Activated CD4-positive, CD25-positive, alpha-beta regulatory T cell treated with anti-CD3 and anti-CD28 coated beads, Interleukin-2, amount 50 U/mL, for 24 hours (primary cell): ENCODE measurements around the gene RHOC.
A peak's percentile ranks its signal among the peaks of the same experiment; 100 is the strongest.

Experiments used
- ATAC-seq, 2 donors: fragments of 150-1000 bp; cut with Tn5 transposase; one replicate each; pipeline ENCODE4 v1.10.0; 2021; ENCODE audit warnings: mild to moderate bottlenecking in 1 of 2, moderate library complexity in 1 of 2

RHOC gene

DNA sequence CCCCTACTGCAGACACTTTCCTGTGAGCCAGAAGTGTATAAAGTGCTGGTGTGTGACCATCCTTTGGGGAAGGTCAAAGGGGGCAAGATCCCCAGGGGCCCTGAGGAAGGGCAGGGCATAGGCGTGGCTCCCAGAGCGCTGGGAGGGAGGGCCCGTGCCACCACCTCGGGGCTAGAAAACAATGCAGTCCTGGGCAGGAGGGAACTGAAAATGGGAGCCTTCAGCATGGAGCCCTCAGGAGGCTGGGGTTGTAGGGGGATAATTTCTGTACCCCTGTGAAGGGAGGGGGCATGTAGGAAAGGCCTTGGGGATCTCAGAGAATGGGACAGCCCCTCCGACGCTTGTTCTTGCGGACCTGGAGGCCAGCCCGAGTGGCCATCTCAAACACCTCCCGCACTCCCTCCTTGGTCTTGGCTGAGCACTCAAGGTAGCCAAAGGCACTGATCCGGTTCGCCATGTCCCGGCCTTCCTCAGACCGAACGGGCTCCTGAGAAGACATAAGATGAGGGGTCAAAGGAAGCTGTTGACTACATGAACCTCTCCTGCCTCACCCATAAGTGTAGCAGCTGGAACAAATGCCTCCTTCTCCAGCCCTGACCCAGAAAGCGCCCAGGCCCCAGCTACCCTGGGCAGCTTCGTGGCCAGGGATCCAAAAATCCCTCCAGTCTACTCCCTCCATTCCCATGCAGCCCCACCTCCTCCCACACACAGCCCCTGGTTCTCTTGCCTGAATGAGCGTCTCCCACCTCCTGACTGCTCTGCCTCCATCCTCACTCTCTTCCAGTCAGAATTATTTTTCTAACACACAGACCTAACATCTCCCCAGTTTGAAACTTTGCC, 5.5 kb downstream of the RHOC start:
- ATAC-seq: no peak

DNA sequence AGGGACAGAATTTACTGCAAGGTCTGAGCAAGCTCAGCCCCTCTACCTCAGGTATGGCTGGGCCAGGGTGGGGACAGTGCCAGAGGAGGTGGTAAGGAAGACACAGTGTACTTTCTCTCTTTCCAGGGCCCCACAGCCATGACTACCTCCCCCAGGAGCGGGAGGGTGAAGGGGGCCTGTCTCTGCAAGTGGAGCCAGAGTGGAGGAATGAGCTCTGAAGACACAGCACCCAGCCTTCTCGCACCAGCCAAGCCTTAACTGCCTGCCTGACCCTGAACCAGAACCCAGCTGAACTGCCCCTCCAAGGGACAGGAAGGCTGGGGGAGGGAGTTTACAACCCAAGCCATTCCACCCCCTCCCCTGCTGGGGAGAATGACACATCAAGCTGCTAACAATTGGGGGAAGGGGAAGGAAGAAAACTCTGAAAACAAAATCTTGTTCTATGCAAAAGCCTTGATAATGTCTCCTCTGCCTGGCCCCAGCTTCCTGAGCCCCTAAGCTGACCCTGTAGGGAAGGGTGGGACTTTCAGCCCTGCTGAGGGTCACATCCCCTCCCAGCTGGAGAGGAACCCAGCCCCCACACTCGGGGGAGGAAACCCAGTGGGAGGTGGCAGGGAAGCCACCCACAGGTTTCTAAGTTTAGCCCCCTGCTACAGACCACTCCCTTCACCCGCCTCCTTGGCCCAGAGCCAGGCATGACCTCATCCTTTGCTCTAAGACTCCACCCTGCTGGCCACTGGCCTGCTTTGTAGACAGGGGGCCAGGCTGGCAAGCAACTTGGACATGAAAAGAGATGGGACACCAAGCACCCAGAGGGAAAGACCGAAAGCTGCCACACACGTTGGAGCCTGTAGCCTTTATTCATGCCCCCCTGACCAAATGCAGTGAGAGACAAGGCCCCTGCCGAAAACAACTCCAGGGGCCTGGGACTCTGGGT, 6.4 kb downstream of the RHOC start:
- ATAC-seq: peak in 1 of 2 donors; percentile 31

DNA sequence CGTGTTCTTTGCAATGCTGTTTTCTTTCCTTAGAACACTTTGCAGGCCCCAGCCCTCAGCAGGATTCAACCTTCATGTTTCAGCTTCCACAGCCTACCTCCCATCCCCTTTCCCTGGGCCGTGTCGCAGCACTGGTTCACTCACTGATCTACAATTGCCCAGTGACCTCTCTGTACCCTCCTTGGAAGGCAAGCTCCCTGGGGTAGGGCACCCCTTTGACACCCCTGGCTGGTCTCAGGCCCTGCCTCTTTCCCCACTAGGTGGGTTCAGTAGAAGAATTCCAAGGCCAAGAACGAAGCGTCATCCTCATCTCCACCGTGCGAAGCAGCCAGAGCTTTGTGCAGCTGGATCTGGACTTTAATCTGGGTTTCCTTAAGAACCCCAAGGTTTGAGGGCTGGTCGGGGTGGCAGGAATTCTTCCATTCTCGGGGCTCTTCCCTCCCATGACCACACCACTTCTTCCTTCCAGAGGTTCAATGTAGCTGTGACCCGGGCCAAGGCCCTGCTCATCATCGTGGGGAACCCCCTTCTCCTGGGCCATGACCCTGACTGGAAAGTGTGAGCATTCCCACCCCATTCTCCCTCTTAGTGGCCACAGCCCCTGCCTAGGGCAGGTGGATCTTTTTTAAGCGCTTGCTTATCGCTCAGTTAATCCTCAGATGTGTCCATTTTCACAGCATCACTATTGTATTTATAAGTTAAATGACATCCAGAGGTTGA, 7.3 kb downstream of the RHOC start:
- ATAC-seq: no peak

DNA sequence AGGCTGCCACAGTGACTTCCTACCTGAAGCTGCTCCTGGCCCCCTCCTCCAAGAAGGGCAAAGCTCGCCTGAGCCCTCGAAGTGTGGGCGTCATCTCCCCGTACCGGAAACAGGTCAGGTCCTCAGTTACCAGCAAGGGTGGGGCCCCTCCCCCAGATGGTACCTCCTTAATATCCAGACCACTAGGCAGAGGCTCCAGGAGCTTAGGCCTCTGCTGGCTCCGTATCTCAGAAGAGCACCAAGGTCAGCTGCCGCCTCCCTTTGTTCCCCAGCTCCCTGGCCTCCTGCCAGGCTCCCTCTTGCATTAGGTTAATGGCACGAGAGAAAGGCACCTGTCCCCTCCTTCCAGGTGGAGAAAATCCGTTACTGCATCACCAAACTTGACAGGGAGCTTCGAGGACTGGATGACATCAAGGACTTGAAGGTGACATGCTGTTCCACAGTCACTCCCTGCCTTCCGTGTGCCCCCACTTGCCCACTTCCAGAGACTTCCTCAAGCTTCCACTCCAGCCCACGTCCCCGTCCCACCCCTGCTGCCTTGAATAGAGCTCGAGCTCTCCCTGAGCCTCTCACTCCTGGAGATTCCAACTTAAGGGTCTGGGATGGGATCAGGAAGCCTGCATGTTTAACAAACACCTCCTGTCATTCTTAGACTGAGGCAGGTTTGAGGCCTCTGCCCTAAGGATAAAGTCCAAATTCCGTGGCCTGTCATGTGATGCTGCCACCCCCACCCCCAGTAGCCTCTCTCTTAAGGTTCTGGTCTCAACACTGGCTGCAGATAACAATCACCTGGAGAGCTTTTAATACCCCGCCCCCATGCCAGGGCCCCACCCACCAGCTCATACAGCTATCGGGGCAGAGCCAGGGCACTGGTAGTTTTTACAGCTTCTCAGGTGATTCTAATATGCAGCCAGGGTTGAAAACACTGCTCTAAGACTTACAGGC, 8.3 kb downstream of the RHOC start:
- ATAC-seq: no peak

DNA sequence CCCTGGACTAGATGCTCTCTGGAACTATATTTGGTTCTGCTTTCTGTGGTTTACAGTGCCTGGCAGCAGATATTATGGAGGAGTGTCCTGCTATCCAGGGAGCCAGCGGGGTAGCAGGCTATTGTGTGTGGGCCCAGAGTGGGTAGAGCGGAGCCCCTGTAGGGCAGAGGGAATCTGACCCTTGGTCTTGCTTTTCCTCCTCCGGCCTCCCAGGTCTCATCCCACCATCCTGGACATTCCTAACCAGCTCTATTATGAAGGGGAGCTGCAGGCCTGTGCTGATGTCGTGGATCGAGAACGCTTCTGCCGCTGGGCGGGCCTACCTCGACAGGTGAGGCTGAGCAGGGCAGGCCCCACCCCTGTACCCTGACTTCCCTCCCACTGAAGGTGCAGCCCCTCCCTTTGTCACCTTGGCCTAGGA, 9.1 kb downstream of the RHOC start:
- no peak for ATAC-seq

DNA sequence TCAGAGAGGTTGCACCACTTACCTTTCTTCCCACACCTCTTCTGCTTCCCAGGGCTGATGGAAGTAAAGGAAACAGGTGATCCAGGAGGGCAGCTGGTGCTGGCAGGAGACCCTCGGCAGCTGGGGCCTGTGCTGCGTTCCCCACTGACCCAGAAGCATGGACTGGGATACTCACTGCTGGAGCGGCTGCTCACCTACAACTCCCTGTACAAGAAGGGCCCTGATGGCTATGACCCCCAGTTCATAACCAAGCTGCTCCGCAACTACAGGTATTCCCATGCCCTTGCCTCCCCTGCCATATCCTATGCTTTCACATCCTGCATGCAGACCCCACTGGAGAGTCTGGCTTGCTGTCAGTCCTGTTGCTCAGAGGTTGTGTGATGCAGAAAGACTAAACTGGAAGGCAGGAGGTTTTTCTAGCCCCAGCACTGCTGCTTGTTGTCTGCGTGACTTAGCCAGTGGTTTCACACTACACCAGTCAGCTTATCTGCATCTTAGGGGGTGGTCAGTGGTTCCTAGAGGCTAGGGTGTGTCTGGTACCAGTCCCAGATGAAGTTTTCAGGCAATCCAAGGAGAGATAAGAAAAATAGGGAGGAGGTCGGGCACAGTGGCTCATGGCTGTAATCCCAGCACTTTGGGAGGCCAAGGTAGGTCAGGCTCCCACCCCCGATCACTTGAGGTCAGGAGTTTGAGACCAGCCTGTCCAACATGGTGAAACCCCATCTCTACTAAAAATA, 10.2 kb downstream of the RHOC start:
- no peak for ATAC-seq

DNA sequence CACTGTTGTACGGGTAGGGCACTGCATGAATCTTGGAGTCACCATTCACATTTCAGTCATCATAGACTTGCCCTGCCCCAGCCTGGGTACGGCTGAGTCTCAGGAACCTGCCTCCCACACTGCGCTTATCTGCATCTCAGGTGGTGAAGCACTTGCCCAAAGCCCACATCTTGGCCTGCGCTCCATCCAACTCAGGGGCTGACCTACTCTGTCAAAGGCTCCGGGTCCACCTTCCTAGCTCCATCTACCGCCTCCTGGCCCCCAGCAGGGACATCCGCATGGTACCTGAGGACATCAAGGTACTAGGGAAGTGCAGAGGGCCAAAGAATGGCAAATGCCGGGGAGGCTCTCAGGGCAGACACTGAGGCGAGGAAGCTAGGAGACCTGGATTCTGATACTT, 11.7 kb downstream of the RHOC start:
- no peak for ATAC-seq

DNA sequence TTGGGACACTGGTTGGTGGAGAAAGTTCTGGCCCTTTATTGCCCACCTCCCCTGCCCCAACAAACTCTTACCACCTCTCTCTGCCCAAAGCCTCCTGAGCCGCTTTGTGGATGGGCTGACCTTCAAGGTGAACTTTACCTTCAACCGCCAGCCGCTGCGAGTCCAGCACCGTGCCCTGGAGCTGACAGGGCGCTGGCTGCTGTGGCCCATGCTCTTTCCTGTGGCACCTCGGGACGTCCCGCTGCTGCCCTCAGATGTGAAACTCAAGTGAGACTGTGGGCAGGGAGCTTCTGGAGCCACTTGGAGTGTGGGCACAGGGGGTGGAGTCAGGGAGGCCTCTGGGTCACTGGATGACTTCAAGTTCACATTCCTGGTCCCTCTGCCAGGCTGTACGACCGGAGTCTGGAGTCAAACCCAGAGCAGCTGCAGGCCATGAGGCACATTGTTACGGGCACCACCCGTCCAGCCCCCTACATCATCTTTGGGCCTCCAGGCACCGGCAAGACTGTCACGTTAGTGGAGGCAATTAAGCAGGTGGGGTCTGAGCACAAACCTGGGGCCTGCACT, 12.5 kb downstream of the RHOC start:
- ATAC-seq: no peak

DNA sequence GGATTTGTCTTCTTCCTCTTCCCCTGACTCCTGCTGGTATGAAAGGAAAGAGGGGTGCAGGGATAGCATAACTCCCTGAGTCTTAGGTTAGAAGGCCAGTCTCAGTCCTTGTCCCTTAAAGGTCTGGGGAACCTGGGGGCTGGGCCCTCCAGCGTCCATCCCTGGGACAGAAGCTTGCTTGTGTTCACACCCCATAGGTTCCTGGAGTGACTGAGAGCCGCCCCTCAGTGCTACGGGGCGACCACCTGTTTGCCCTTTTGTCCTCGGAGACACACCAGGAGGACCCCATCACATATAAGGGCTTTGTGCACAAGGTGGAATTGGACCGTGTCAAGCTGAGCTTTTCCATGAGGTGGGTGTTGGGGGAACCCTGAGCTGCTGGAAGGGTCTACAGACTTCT, 13.1 kb downstream of the RHOC start:
- ATAC-seq: no peak

DNA sequence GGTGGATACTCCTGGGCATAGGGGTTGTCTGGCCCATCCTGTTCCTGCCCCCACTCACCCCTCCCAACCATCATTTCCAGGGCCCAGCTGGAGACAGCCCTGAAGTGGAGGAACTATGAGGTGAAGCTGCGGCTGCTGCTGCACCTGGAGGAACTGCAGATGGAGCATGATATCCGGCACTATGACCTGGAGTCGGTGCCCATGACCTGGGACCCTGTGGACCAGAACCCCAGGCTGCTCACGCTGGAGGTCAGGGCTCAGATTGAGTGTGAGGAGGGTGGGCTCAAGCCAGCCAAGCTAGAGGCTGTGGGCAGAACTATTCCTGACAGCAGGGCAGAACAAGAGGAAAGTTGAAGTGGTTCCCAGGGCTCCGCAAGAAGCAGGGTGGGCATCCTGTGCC, 14.2 kb downstream of the RHOC start:
- no peak for ATAC-seq

DNA sequence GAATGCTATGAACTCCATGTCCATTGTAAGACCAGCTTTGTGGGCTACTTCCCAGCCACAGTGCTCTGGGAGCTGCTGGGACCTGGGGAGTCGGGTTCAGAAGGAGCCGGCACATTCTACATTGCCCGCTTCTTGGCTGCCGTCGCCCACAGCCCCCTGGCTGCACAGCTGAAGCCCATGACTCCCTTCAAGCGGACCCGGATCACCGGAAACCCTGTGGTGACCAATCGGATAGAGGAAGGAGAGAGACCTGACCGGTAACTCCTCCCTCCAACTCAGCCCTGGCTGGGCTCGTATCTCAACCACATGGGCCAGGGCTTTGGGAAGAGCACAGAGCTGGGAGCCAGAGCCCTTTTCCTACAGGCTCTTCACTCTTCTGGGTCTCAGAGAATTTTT, 17.1 kb downstream of the RHOC start:
- no peak for ATAC-seq

DNA sequence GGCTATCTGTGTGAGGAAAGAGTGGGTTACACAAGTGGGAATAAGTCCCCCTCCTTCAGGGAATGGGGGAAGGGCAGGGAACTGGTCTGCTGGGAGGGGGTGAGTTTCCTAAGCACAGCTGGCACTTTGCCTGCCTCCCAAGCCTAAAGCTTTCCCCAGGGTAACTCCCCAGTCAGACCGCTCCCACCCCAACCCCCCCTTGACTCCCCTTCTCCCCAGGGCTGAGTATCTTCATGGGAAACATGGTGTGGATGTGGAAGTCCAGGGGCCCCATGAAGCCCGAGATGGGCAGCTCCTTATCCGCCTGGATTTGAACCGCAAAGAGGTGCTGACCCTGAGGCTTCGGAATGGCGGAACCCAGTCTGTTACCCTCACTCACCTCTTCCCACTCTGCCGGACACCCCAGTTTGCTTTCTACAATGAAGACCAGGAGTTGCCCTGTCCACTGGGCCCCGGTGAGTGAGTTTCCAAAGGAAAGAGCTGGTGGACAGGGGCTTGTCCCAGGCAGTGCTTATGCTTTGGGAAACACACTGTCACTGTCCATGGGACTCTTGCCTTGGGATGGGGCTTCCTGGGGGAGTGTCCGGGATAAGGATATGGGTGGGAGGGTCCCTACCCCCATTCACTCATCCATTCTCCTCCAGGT, 17.6 kb downstream of the RHOC start:
- ATAC-seq: no peak

DNA sequence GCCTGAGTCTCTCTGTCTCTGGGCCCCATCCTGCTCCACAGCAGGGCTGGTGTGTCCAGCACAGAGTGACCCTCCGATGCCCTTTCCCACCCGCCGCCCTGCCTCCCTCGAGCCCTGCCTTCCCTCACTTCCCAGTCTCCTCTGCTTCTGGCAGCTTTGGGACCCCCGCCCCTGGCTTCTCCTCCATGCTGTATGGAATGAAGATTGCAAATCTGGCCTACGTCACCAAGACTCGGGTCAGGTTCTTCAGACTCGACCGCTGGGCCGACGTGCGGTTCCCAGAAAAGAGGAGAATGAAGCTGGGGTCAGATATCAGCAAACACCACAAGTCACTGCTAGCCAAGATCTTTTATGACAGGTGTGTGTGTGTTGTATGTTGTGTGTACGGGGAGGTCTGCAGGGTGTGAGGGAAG, 18.1 kb downstream of the RHOC start:
- ATAC-seq: no peak

DNA sequence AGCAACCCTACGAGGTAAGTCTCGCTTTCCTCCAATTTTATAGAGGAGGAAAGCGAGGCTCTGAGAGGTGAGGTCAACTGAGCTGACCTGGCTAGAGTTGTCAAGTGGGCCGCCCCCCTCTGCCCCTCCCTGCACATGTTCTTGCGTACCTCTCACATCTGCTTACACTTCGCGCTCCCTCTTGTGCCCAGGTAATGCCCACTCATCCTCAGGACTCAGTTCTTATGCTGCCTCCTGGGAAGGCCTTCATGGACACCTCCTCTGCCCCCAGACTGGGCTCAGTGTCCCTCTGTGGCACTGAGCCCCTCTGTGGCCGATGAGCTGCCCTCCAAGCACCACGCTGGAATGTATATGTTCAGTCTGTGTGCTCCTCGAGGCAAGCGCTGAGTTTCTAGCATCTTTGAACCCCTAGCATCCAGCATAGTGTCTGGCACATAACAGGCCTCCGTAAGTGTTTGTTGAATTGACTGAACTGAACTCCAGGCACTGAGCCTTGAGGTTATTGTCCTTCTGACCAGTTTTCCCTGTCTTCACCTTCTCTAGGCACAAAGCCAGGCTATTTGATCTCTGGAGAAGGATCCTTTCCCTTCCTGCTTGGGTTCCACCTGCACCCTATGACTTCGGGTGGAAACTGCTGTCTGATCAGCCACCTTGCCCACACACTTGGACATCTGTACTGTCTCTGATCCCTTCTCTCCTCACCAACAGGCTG, 19.0 kb downstream of the RHOC start:
- no peak for ATAC-seq

DNA sequence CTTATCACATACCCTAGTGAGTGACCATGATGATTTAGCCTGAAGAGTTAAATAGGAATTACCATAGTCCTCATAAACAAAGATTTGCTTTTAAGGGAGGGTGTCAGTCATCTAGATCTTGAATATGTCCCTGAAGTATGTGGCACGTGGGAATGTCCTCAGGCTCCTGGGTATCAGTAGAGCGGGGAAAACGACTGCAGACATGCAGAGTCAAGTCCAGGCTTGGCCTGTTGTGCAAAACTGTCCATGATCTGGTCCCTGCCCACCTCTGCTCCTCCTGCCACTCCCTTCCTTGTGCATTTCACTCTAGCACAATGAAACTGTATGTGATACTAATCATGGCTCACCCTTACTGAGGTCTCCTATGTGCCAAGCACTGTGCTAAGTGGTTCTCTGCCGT, 19.6 kb downstream of the RHOC start:
- ATAC-seq: no peak

DNA sequence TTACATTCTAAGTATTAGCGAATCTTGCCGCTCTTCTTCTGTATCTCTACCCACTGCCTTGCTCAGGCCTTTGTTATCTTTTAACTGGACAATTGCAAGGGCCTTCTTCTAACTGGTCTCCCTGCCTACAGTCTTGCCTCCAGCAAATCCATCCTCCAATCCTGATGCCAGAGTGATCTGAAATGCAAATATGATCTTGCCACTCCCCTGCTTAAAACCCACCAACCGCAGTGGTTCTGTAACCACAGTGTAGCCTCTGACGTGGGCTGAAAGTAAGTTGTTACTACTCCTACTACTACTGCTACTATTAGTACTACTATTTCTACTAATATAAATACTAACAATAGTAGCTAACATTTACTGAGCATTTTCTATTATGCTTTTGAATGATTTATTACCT, 20.1 kb downstream of the RHOC start:
- ATAC-seq: no peak

DNA sequence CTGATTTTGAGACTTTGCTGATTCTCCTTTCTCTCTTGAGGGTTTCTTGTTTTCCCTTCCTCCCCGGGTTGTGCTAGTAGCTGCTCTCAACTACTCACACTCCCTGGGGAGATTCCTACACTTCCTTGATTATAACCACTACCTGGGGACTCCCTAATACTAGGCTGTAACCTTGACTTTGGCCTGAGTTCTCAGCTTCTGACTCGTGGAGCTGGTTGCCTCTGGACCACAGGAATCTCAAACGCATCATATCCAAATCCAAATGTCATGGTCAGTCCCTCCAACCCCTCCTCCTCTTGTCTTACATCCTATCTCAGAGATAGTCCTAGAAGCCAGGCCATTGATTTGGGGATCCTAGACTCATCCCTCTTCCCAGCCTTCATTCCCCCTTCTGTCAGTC, 20.5 kb downstream of the RHOC start:
- ATAC-seq: no peak

DNA sequence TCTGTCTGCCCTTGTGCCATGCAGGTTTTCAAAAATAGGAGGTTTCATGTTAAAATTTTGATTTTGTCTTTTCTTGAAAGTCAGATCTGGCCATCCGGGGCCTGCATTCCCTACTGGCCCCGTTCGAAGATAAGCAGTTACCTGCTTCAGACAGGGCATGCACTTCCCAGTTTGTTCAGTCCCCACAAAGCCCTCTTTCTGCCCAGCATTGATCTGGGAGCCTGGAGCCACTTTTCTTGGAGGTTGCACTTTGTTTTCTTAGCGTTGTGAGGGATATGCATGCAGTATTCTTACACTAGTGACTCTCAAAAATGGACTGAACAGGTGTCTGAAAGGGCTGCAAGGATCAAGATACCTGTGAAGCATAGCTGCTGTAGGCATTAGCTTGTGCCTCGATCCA, 21.0 kb downstream of the RHOC start:
- ATAC-seq: no peak

DNA sequence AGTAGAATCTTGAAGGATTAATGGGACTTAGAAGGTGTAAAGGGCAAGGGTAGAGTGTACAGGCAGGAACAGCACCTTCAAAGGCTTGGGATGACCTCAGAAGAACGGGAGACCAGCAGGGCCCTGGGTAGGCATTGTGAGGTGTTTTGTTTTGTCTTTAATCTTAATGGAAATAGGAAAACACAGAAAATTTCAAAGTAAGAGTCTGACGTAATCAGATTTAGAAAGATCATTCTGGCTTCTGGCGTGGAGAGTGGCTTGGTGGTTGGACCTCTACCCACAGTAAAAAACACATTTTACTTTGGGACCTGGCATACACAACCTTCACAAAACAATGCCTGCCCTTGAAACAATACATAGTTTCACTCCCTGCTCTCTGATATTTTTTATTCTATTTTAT, 28.3 kb downstream of the RHOC start:
- no peak for ATAC-seq

DNA sequence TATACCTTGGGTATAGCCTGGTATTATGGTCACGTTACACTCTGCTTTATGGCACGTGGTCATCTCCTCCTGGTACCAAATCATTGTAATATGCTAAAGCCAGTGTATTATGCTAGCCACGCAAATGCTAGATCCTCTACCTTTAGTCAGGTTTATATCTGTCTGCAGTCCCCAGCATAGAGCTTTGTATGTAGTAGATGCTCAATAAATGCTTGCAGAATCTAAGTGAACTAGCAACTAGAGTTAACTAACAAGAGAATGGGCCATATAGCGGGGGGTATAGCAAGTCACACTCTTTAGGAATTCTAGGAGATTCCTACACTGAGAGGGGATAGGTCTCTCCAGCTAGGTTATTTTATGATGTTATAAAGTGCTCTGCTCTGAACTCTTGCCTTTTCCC, 29.4 kb downstream of the RHOC start:
- ATAC-seq: no peak
